PFSK-1 (cell line): Measurements from ENCODE around the gene YTHDC1.

ENCODE experiments used
- POLR2AphosphoS5 ChIP-seq: IDR thresholded peaks from 2 replicates; pipeline ENCODE4 v1.6.1; 2012; ENCODE audit warnings: low read depth, mild to moderate bottlenecking, control low read depth, low read length, moderate library complexity
- TF ChIP-seq, protein P1 (sequence below), 2 experiments: IDR thresholded peaks; 2 replicates each; pipeline versions ENCODE4 v1.6.1 to v1.8.0; 2011 to 2012; ENCODE audit warnings: low read depth in 2 of 2, low read length in 2 of 2, control low read depth in 1 of 2, inconsistent platforms in 1 of 2, mild to moderate bottlenecking in 1 of 2, moderate library complexity in 1 of 2; ENCODE audit not compliant: insufficient read depth in 1 of 2

DNA sequence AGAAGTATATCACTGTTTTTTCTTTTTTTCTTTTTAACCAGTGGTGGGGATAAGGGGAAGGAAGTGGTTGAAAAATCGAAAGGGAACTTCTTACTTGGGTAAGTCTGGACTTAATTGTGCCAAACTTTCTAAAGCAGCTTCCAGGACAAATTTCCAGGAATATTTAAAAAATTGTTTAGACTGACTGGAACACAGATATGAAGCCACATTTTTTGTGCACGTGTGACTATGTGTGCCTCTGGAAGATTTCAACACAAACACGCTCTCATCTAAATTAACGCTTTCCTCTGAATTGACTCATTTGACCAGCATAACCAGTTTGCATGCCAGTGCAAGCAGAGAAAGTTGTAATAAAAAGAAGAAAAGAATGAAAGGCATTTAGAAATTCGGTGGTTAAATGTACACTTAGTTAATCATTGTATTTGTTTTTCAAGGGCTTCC lies 18.8 kb upstream of the YTHDC1 start:
- TF ChIP-seq, protein P1, sequence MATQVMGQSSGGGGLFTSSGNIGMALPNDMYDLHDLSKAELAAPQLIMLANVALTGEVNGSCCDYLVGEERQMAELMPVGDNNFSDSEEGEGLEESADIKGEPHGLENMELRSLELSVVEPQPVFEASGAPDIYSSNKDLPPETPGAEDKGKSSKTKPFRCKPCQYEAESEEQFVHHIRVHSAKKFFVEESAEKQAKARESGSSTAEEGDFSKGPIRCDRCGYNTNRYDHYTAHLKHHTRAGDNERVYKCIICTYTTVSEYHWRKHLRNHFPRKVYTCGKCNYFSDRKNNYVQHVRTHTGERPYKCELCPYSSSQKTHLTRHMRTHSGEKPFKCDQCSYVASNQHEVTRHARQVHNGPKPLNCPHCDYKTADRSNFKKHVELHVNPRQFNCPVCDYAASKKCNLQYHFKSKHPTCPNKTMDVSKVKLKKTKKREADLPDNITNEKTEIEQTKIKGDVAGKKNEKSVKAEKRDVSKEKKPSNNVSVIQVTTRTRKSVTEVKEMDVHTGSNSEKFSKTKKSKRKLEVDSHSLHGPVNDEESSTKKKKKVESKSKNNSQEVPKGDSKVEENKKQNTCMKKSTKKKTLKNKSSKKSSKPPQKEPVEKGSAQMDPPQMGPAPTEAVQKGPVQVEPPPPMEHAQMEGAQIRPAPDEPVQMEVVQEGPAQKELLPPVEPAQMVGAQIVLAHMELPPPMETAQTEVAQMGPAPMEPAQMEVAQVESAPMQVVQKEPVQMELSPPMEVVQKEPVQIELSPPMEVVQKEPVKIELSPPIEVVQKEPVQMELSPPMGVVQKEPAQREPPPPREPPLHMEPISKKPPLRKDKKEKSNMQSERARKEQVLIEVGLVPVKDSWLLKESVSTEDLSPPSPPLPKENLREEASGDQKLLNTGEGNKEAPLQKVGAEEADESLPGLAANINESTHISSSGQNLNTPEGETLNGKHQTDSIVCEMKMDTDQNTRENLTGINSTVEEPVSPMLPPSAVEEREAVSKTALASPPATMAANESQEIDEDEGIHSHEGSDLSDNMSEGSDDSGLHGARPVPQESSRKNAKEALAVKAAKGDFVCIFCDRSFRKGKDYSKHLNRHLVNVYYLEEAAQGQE (IDR thresholded peaks at IDR 0.05; ENCODE audit: insufficient read depth in 1 of 2, low read depth in 2 of 2, low read length in 2 of 2), result no peak
- TF ChIP-seq POLR2AphosphoS5, result no peak
